ENCODE data around the gene MLLT1.

MLLT1 gene

GRCh38 chr19:6274756-6275155 lies 5.0 kb downstream of the MLLT1 start:
- no peak for DNase-seq

- no peak for DNase-seq
Observed at GRCh38 chr19:6273701-6274601, 5.8 kb downstream of the MLLT1 start.

- no peak for DNase-seq
Observed at GRCh38 chr19:6272913-6273600, 6.7 kb downstream of the MLLT1 start.

GRCh38 chr19:6272411-6272791 lies 7.4 kb downstream of the MLLT1 start:
- no peak for DNase-seq

- no peak for DNase-seq
Observed at GRCh38 chr19:6271721-6272410, 7.9 kb downstream of the MLLT1 start.

GRCh38 chr19:6271251-6271650 lies 8.5 kb downstream of the MLLT1 start:
- no peak for DNase-seq

GRCh38 chr19:6270822-6271221 lies 9.0 kb downstream of the MLLT1 start:
- DNase-seq, result no peak

GRCh38 chr19:6270076-6270745 lies 9.6 kb downstream of the MLLT1 start:
- DNase-seq, result no peak

GRCh38 chr19:6269101-6269886 lies 10.5 kb downstream of the MLLT1 start:
- DNase-seq, result no peak

GRCh38 chr19:6268382-6268771 lies 11.4 kb downstream of the MLLT1 start:
- DNase-seq, result no peak

GRCh38 chr19:6267552-6268381 lies 12.0 kb downstream of the MLLT1 start:
- DNase-seq, result no peak

GRCh38 chr19:6264803-6265202 lies 15.0 kb downstream of the MLLT1 start:
- DNase-seq, result no peak

GRCh38 chr19:6263735-6264444 lies 15.9 kb downstream of the MLLT1 start:
- DNase-seq, result no peak

GRCh38 chr19:6263306-6263705 lies 16.5 kb downstream of the MLLT1 start:
- DNase-seq, result no peak

- DNase-seq, result no peak
Observed at GRCh38 chr19:6262519-6262918, 17.3 kb downstream of the MLLT1 start.

GRCh38 chr19:6261883-6262282 lies 17.9 kb downstream of the MLLT1 start:
- DNase-seq, result no peak

- peak; percentile 9 for DNase-seq
Observed at GRCh38 chr19:6260912-6261650, 18.7 kb downstream of the MLLT1 start.

- DNase-seq, result no peak
Observed at GRCh38 chr19:6260376-6260775, 19.4 kb downstream of the MLLT1 start.

GRCh38 chr19:6259312-6259861 lies 20.4 kb downstream of the MLLT1 start:
- DNase-seq, result no peak

All from activated effector memory CD4-positive, alpha-beta T cell treated with Interleukin-2 at 50 U/mL for 16 hours (primary cell).